Parathyroid adenoma (tissue), 2 donors: ENCODE measurements around the gene NUDT1.

Experiments used
- H2AFZ ChIP-seq: fragments of 300-600 bp; sonication (generic); one replicate; pipeline ENCODE4 v1.7.0; 2017; ENCODE audit warnings: antibody characterized with exemption, mild to moderate bottlenecking
- H3K27ac ChIP-seq: fragments of 300-600 bp; sonication (generic); one replicate; pipeline ENCODE4 v1.7.0; 2017
- H3K27me3 ChIP-seq: fragments of 300-600 bp; sonication (generic); one replicate; pipeline ENCODE4 v1.7.0; 2017; ENCODE audit warnings: low read length; ENCODE audit not compliant: control insufficient read depth, insufficient read depth
- H3K36me3 ChIP-seq: fragments of 300-600 bp; sonication (generic); one replicate; pipeline ENCODE4 v1.7.0; 2017; ENCODE audit warnings: low read length; ENCODE audit not compliant: control insufficient read depth, insufficient read depth
- H3K4me1 ChIP-seq: fragments of 300-600 bp; sonication (generic); one replicate; pipeline ENCODE4 v1.7.0; 2017; ENCODE audit warnings: control low read depth
- H3K4me2 ChIP-seq: fragments of 300-600 bp; sonication (generic); one replicate; pipeline ENCODE4 v1.7.0; 2017; ENCODE audit warnings: low read length
- H3K4me3 ChIP-seq: fragments of 300-600 bp; sonication (generic); one replicate; pipeline ENCODE4 v1.7.0; 2017; ENCODE audit warnings: low read depth, low read length
- H3K79me2 ChIP-seq: fragments of 300-600 bp; sonication (generic); one replicate; pipeline ENCODE4 v1.7.0; 2017; ENCODE audit warnings: control low read depth
- H3K9ac ChIP-seq: fragments of 300-600 bp; sonication (generic); one replicate; pipeline ENCODE4 v1.7.0; 2017; ENCODE audit warnings: mild to moderate bottlenecking
- H3K9me3 ChIP-seq: fragments of 300-600 bp; sonication (generic); one replicate; pipeline ENCODE4 v1.7.0; 2017; ENCODE audit warnings: low read length; ENCODE audit not compliant: control insufficient read depth
- TF ChIP-seq, protein P1 (sequence below): fragments of 300-600 bp; sonication (generic); IDR thresholded peaks from one replicate; pipeline ENCODE4 v1.7.0; 2017; ENCODE audit warnings: antibody characterized with exemption, mild to moderate bottlenecking
- donor health status: primary hyperparathyroidism.

Gene NUDT1

DNA sequence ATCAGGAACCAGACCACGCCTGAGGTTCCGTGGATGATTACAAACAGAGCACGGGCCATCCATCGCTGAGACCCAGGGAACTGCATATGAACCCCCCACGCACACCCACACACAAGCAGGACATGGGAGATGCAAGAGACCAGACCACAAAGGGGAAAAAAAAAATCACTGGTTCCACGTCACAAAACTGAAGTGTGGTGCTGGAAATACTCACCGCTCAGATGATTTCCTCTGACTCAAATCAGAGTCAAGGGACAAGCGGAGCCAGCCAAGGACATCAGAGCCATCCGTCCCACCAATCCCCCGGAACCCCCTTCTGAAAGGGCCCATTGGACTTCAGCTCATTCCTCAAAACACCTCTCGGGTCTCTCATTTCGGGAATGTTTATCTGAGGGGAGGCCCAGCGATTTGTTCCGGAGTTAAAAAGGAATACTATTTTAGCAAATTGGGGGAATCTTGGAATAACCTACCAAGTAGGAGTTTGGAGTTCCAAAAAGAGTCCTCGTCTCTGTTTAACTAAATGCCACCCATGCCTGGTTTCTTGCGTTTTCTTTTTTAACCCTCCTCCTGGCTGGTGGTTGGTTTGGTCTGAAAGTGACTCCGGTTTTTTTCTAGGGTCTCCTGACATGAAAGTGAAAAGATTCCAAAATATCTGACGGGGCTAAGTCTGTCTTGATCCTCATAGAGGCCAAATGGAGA, 57.3 kb downstream of the NUDT1 start:
- Histone ChIP-seq H3K9ac (no peak overlapping the region), H3K27ac (no peak overlapping the region), H3K9me3 (no peaks in the 10 kb centered on the region), H3K4me1 (no peaks in the 10 kb centered on the region), H3K4me2 (no peak overlapping the region), H3K36me3 (no peaks in the 10 kb centered on the region), H2AFZ (no peak overlapping the region), H3K27me3 (no peaks in the 10 kb centered on the region), H3K79me2 (no peaks in the 10 kb centered on the region), H3K4me3 (no peak overlapping the region)
- TF ChIP-seq, protein P1, sequence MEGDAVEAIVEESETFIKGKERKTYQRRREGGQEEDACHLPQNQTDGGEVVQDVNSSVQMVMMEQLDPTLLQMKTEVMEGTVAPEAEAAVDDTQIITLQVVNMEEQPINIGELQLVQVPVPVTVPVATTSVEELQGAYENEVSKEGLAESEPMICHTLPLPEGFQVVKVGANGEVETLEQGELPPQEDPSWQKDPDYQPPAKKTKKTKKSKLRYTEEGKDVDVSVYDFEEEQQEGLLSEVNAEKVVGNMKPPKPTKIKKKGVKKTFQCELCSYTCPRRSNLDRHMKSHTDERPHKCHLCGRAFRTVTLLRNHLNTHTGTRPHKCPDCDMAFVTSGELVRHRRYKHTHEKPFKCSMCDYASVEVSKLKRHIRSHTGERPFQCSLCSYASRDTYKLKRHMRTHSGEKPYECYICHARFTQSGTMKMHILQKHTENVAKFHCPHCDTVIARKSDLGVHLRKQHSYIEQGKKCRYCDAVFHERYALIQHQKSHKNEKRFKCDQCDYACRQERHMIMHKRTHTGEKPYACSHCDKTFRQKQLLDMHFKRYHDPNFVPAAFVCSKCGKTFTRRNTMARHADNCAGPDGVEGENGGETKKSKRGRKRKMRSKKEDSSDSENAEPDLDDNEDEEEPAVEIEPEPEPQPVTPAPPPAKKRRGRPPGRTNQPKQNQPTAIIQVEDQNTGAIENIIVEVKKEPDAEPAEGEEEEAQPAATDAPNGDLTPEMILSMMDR = no peak

DNA sequence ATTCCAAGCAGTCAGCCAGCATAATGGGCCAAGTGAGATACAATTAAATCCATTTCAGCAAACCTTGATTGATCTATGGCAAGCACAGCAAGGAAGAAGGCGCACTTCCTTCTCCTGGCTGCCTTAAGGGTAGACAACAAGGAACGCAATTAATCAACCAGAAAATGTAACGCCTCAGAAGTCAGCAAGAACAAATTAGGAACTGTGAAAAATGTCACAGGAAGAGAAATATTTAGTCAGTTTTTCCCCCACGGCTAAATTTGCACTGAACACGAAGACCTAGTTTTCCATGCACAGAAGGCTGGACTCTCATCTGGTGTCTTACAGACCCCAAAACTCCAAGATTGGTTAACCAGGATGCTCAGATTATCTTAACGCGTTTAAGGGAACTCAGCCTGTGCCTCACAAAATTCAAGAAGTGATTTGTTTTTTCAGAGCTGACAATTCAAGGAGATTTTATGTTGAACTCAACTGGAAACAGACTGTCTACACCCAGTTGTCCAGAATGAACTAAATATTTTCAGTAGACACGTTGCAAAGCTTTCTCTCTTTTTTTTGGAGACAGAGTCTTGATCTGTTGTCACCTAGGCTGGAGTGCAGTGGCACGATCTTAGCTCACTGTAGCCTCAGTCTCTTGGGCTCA, 58.0 kb downstream of the NUDT1 start:
- Histone ChIP-seq H3K36me3 (no peaks in the 10 kb centered on the region), H3K9ac (no peak overlapping the region), H3K4me2 (no peak overlapping the region), H3K4me1 (no peaks in the 10 kb centered on the region), H3K27me3 (no peaks in the 10 kb centered on the region), H3K27ac (no peak overlapping the region), H2AFZ (no peak overlapping the region), H3K79me2 (no peaks in the 10 kb centered on the region), H3K9me3 (no peaks in the 10 kb centered on the region), H3K4me3 (no peak overlapping the region)
- TF ChIP-seq, protein P1 = no peak
